HG02885 (cell line): ENCODE data around the gene DYNLRB1.

ENCODE experiments used
- ATAC-seq: cut with Tn5 transposase; IDR thresholded peaks from one replicate; pipeline ENCODE4 v1.9.1; 2021; ENCODE audit warnings: mild to moderate bottlenecking; ENCODE audit not compliant: unreplicated experiment, poor library complexity

The DYNLRB1 gene

DNA sequence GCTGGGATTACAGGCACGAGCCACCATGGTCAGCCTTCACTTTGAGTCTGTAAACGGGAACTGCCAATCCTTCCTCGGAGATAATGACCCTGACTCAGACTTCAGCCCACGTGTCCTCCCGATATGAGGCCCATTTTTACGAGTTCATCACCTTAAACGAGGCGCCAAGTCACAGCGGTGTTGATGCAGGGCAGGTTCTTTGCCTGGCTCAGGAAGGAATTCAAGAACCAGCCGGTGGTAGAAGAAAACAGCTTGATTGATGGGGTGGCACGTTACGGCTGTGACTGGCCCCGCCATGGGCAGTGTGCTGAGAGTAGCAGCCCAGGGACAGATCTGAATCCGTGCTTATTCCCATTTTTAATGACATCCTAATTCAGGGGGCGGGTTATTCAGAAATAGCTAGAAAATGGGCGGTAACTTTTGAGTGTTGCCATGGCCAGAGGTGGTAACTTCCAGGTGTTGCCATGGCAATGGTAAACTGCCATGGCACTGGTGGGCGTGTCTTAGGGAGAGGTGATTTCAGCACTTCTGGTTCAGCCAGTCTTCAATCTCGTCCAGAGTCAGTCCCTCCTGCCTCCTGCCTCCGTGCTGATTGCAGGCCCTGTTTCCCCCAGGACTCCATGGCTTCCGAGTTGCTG, 33.2 kb downstream of the DYNLRB1 start:
- no peak for ATAC-seq

- ATAC-seq, result no peak
Observed at GRCh38 chr20:34549929-34550305, 33.7 kb downstream of the DYNLRB1 start.

- ATAC-seq, result no peak
Observed at GRCh38 chr20:34552569-34552968, 36.3 kb downstream of the DYNLRB1 start.

DNA sequence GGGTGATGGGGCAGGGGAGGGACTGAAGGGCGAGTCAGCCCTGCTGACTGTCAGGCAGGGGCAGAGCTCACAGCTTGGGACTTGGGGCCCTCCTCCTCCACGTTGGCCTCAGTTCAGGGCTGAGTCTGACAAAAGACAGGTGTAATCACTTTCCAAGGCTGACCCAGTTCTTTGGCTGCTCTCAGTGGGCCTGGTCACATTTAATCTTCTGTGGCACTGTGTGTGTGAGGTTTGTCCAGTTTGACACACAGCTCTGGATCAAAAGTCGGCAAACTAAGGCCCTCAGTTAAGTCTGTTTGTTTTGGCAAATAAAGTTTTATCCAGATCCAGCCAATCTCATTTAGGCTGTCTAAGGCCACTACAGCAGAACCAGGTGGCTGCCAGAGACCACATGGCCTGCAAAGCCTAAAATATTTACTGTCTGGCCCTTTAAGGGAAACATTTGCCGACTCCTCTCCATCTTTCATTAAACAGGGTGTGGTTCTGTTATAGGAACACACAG, 37.2 kb downstream of the DYNLRB1 start:
- no peak for ATAC-seq

- no peak for ATAC-seq
Observed at GRCh38 chr20:34557936-34558319, 41.7 kb downstream of the DYNLRB1 start.

DNA sequence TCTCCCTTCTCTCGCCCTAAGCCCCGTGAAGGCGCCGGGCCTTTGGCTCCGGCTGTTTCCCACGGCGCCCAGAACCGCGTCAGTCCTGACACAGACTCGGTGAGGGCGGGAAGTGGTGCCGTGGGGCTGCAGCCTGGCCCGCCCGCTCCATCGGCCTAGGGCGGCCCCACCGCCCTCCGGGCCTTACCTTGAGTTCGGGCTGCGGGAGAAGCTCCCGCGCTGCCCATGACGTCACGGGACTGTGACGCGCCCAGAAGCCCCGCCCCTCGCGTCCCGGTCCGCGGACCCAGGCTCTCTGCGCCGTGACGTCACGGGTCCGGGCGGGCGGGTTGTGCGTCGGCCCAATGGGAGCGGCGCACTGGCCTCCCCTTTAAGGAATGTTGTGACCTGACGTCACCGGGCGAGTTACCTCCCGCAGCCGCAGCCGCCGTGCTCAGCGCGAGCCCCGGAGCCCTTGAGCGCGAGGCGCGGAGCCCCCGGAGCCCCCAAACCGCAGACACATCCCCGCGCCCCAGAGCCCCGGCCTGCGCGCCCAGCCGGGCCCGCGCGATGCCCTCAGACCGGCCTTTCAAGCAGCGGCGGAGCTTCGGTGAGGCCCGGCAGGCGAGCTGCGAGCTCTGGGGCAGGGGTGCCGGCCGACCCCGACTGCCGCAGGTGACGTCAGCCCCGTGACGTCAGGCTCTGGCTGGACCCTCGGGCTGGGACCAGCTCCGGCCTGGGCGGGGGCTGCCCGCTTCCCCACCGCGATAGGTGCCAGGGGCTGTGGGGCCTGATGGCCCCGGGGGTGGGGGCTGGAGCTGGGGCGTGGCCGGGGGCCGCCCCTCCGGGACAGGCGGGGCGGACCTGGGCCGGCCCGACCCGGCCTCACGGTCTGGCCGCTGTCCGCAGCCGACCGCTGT, 42.3 kb downstream of the DYNLRB1 start, which contains the start of gene MAP1LC3A:
Gene MAP1LC3A, plus strand, starts transcription at position 399 of the 899 bp plus-strand sequence. Its CDS starts 151 bp downstream, at position 550.
- peak; percentile 87 for ATAC-seq

DNA sequence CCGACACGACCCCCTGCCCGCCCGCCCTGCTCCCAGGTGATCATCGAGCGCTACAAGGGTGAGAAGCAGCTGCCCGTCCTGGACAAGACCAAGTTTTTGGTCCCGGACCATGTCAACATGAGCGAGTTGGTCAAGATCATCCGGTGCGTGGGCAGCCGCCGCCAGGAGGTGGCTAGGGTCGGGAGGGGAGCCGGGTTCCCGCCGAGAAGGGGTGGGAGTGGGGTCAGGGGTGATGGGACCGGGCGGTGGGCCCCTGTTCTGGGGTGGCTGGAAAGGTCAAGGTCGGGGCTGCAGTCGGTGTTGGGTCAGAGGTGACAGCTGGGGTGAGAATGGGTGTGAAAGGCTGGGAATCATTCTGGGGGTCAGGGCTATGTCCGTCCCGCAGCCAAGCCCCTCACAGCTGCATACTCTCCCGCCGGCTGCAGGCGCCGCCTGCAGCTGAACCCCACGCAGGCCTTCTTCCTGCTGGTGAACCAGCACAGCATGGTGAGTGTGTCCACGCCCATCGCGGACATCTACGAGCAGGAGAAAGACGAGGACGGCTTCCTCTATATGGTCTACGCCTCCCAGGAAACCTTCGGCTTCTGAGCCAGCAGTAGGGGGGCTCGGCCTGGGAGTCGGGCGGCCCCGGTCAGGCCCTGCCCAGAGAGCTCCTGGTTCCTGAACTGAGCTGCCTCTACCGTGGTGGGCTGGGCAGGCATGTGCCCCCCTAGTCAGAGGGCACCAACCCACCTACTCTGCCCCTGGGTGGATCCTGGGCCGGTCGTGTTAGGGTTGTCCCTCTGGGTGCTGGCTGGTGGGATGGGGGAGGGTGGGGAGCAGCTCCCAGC, 43.3 kb downstream of the DYNLRB1 start:
- no peak for ATAC-seq

GRCh38 chr20:34560141-34560523, 43.9 kb downstream of the DYNLRB1 start:
- no peak for ATAC-seq

DNA sequence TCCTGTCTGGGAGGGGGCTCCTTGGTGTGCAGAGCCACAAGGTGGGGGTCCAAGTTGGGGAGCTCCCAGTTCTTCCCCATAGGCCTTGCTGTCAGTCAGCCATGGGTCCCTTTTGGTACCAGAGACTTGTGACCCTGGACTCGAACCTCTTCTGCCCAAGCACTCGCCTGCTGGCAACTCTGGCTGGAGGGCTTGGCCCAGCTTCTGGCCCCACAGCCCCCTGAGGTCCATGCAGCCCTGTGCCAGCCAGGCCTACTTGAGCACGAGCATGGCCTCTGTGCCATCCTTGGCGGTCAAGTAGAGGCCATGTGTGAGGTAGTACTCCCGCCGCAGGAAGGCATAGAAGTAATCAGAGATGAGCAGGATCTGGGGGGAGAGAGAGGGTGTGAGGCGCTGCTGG, 44.4 kb downstream of the DYNLRB1 start:
- ATAC-seq, result no peak

GRCh38 chr20:34561661-34562060, 45.4 kb downstream of the DYNLRB1 start:
- no peak for ATAC-seq

DNA sequence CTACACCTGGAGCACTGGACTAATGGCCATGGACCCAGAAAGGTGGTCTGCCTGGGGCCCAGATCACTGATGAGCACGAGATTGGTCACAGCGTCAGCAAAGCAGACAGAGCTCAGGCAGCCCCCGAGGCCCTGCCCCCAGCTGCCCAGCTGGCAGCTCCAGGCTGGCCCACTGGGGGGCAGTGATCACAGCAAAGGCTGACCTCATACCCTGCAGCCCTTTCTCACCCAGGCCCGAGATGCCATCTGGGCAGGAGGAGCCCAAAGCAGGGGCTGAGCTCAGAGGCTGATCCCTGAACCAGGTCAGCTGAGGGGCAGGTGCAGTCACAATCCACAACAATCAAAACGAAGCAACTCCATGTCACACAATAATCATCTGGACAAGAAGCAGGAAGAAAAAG, 46.4 kb downstream of the DYNLRB1 start:
- ATAC-seq, result no peak

- ATAC-seq, result no peak
Observed at GRCh38 chr20:34564833-34565232, 48.6 kb downstream of the DYNLRB1 start.

GRCh38 chr20:34566978-34567891, 51.0 kb downstream of the DYNLRB1 start:
- no peak for ATAC-seq

DNA sequence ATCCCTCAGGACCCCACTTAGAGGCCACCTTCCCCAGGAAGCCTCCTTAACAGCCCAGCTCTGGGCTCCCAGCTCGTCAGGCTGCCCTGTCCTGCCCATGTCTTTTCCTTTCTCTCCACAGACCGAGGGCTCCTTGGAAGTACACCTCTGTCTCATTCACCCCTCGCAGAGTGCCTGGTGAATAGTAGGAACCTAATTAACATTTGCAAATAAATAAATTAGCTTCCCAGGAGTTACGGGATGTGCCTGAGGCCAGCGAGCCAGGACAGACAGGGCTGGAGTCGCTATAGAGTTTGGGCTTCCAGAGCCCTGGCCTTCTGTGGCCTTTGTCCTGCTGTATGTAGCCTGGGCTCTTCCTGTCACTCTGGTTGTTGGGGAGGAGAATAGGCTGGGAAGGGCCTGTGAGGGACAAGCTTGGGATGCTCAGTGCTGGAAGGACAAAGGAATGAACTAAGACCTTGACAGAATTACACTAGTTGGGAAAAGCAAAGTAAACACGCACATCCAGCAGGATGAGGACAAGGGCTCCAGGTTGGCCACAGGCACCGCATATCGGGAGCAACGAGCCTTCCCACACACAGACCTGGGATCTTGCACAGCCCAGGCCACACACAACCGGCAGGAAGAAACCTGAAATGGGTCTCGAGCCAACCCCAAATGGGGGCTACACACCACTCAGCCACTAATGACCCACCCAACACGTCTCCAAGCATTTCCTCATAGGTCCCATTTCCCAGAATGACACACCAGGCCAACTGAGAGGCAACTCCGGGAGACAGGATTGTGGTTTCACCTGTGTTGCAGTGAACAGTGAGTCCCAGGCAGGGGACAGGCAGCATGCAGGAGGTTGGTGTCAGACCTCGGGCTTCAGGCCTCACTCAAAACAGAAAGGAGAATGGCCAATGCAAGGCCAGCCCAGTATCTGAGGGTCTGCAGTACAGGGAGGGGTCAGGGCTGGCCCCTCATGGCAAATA, 52.0 kb downstream of the DYNLRB1 start:
- no peak for ATAC-seq

- ATAC-seq, result no peak
Observed at GRCh38 chr20:34569598-34569997, 53.4 kb downstream of the DYNLRB1 start.

DNA sequence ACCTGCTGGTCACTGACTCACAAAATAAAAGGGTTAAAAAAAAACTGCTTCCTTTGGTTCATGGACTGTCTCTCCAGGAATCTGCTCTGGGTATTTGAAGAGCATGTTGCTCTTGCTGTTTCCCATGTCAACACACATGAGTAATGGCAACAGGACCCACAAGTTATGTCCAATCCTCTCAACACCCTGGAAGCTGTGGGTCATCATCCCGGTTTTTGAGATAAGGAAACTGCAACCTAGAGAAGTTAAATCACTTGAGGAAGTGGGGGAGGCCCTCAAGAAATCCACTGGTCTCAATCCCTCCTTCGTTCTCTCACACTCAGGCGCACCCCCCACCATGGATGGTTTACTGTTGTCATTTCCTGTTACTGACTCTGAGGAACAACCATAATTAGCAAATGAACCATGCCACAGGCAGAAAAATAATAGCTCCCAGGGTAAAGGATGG, 54.7 kb downstream of the DYNLRB1 start:
- no peak for ATAC-seq

DNA sequence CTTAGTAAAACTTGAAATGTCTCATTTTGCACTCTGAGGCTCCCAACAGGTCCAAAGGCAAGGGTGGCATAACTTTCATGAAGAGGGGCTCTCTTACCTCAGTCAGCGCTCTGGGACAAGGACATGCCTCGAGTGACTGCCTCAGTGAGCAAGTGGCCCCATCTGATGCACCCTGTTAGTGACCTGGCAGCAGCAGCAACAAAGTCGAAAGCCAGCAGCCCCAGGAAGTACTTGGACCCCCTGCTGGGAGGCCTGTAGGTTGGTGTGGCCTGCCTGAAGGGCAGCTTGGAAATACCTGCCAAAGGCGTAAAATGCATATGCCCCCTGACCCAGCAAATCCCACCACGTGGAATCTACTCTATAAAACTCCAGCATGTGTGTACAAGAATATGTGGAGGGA, 55.5 kb downstream of the DYNLRB1 start:
- no peak for ATAC-seq

DNA sequence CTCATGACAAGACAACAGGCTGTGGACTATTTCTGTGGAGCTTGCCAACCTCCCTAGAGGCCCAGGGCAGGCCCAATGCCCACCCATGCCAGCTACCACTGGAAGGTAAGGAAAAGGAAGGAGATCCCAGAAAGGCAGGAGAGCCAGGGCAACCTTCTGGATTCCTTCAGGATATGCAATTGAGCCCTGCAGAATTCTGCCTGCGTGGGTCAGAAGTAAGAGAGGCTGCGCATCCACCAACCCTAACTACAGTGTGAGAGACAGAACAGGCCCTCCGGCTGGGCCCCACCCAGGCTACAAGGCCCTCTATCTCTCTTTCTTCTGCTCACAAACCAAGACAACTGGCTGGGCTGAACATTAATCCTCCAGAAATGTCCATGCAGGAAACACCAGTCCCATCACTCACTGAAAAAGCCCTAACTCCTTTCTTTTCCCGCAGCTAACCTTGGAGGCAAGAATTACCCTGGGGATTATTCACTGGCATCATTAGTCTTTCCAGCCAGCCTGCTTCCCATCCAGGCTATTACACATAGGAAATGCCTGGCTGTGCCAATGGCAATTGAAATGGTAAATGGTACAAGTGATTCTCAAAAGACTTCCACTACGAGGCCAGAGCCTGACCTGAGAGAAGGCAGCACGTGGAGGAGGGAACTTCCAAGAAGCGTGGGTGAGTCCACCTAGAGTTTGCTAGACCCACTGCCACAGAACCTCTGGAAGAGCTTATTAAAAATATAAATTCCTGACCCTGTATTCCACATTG, 57.5 kb downstream of the DYNLRB1 start:
- ATAC-seq, result no peak
